ENCODE measurements around the gene P2RX4. TPM values are rescaled to one million over a fixed set of nuclear protein-coding genes. Genes with fewer than 3 reads are reported as not detected.
"Not testable (repeated sequence)": the region's sequence is repeated elsewhere in the genome, so short reads cannot be mapped to it uniquely, and the experiment has no call there.

P2RX4 gene
- total and polyA plus RNA-seq, 2 of the 8 experiments (the other 6 are each of a cell fraction or from before 2014, with no cell fraction given), result 9.5 to 12.2 TPM

GRCh38 chr12:121226871-121227270 lies 16.9 kb downstream of the P2RX4 start:
- H2AK5ac ChIP-seq (ENCODE audit: low read depth, low read length); H4K8ac ChIP-seq (ENCODE audit: extremely low read depth, insufficient read depth, low read length); H3K4me1 ChIP-seq (replicated peaks in 1 of 4; ENCODE audit: control insufficient read depth in 3 of 4, insufficient read depth in 4 of 4, low read length in 3 of 4); H3K9me3 ChIP-seq (ENCODE audit: insufficient read depth in 2 of 2, low read depth in 1 of 2, low read length in 1 of 2); H3K79me2 ChIP-seq (ENCODE audit: control insufficient read depth in 1 of 2, insufficient read depth in 2 of 2, low read length in 2 of 2); H3K23me2 ChIP-seq (ENCODE audit: low read depth, low read length); DNase-seq (ENCODE audit: low read depth in 1 of 2, low spot score in 2 of 2); H2BK20ac ChIP-seq (ENCODE audit: low read length); H2BK120ac ChIP-seq (replicated peaks; ENCODE audit: low read depth, low read length); H3K4me2 ChIP-seq (ENCODE audit: insufficient read depth in 1 of 2, low read depth in 2 of 2, low read length in 2 of 2); H3K4me3 ChIP-seq (ENCODE audit: extremely low read depth in 1 of 4, insufficient read depth in 2 of 4, low read depth in 3 of 4, low read length in 4 of 4); H4K20me1 ChIP-seq (replicated peaks in 1 of 2; ENCODE audit: control insufficient read depth in 1 of 2, insufficient read depth in 2 of 2, low read length in 2 of 2); H3K23ac ChIP-seq (ENCODE audit: insufficient read length); H3K79me1 ChIP-seq (ENCODE audit: low read depth, low read length); H4K91ac ChIP-seq (replicated peaks; ENCODE audit: insufficient read length, low read length); H2AFZ ChIP-seq (ENCODE audit: low read length); POLR2A ChIA-PET (ENCODE audit: partially characterized antibody); H3K14ac ChIP-seq (ENCODE audit: insufficient read length); H3K56ac ChIP-seq (replicated peaks; ENCODE audit: insufficient read length, low read depth, low read length); FAIRE-seq; H3K9ac ChIP-seq (replicated peaks in 1 of 4; ENCODE audit: extremely low read depth in 1 of 4, low read depth in 3 of 4, low read length in 3 of 4); H3K27me3 ChIP-seq (replicated peaks in 1 of 4; ENCODE audit: control insufficient read depth in 3 of 4, extremely low read depth in 1 of 4, insufficient read depth in 3 of 4, low read length in 3 of 4); H2BK5ac ChIP-seq (ENCODE audit: low read depth, low read length); H4K5ac ChIP-seq (ENCODE audit: insufficient read length, low read depth, low read length); H2BK15ac ChIP-seq (ENCODE audit: low read length); H3K4ac ChIP-seq (replicated peaks; ENCODE audit: insufficient read length, low read depth, low read length); H3K18ac ChIP-seq (ENCODE audit: extremely low read depth, low read length); H2BK12ac ChIP-seq (ENCODE audit: low read depth, low read length); H3K36me3 ChIP-seq (ENCODE audit: control insufficient read depth in 2 of 4, insufficient read depth in 4 of 4, low read length in 3 of 4); H3K27ac ChIP-seq (ENCODE audit: low read depth, low read length): not testable (repeated sequence)
- CTCF ChIA-PET (ENCODE audit: partially characterized antibody), result interaction anchor here (0.6 to 1.0 kb wide), 2 partner anchors 166 to 710 kb away, joined by 3 to 4 read pairs; no protein-coding TSS in a partner anchor
- 96% methylated on average over 8 of the region's 8 CpGs; no CpG with 5 or more reads in 1 of the 2 experiments for WGBS, 2 experiments (ENCODE audit: extremely low coverage in 1 of 2, insufficient coverage in 1 of 2, insufficient read length in 1 of 2, insufficient replicate concordance in 2 of 2, low coverage in 1 of 2, low lambda C conversion rate in 2 of 2, missing lambda C conversion rate in 1 of 2)
